CD14-positive monocyte (primary cell): ENCODE measurements around the gene SUPT6H. TPM values are rescaled to one million over a fixed set of nuclear protein-coding genes. Genes with fewer than 3 reads are reported as not detected.

ENCODE experiments used
- DNase-seq, 3 donors: peaks; one replicate each; pipeline ENCODE4 v3.0.0-alpha.2; 2011 to 2022
- H2AFZ ChIP-seq: 2 replicates; pipeline ENCODE4 v1.6.0; 2012; ENCODE audit warnings: mild to moderate bottlenecking, low read depth, low read length, inconsistent platforms; ENCODE audit not compliant: insufficient read depth, poor library complexity, severe bottlenecking
- H3K27ac ChIP-seq, 2 donors: 1 replicate in 1 of 2; 2 replicates in 1 of 2; pipeline ENCODE4 v1.5.1; 2012 to 2013; ENCODE audit warnings: low read length in 2 of 2, control low read depth in 1 of 2, inconsistent platforms in 1 of 2, low read depth in 1 of 2, mild to moderate bottlenecking in 1 of 2
- H3K27me3 ChIP-seq, 2 donors: one replicate each; pipeline versions ENCODE4 v1.6.0 to v1.6.1; 2011 to 2013; ENCODE audit warnings: low read length in 2 of 2; ENCODE audit not compliant: control insufficient read depth in 2 of 2, insufficient read depth in 2 of 2
- H3K36me3 ChIP-seq, 2 donors: replicated peaks in 1 of 2; 1 replicate in 1 of 2; 2 replicates in 1 of 2; pipeline versions ENCODE4 v1.5.1 to v1.6.1; 2012 to 2013; ENCODE audit warnings: low read length in 2 of 2, control low read depth in 1 of 2, inconsistent platforms in 1 of 2, mild to moderate bottlenecking in 1 of 2; ENCODE audit not compliant: insufficient read depth in 2 of 2, control insufficient read depth in 1 of 2
- H3K4me1 ChIP-seq, 2 donors: 1 replicate in 1 of 2; 2 replicates in 1 of 2; pipeline versions ENCODE4 v1.5.1 to v1.6.1; 2012 to 2013; ENCODE audit warnings: low read length in 2 of 2, control low read depth in 1 of 2, inconsistent platforms in 1 of 2, mild to moderate bottlenecking in 1 of 2, moderate library complexity in 1 of 2; ENCODE audit not compliant: insufficient read depth in 2 of 2, control insufficient read depth in 1 of 2
- H3K4me2 ChIP-seq: replicated peaks from 2 replicates; pipeline ENCODE3; 2012; ENCODE audit warnings: low read length, moderate library complexity, mild to moderate bottlenecking; ENCODE audit not compliant: poor library complexity, severe bottlenecking; ENCODE audit errors: extremely low read depth
- H3K4me3 ChIP-seq, 3 experiments: fragments of 200-600 bp in 1 of 3; sonication (generic) in 1 of 3; replicated peaks in 1 of 3; 1 replicate in 2 of 3; 2 replicates in 1 of 3; pipeline ENCODE4 v1.5.1; 2011 to 2013; ENCODE audit warnings: low read length in 3 of 3, mild to moderate bottlenecking in 3 of 3, control low read depth in 2 of 3, low read depth in 2 of 3, inconsistent platforms in 1 of 3, moderate library complexity in 1 of 3
- H3K79me2 ChIP-seq: 2 replicates; pipeline ENCODE4 v1.6.0; 2012; ENCODE audit warnings: mild to moderate bottlenecking, control low read depth, inconsistent platforms, low read length, moderate library complexity; ENCODE audit not compliant: insufficient read depth
- H3K9ac ChIP-seq: 2 replicates; pipeline ENCODE4 v1.6.0; 2017; ENCODE audit warnings: low read length, mild to moderate bottlenecking; ENCODE audit not compliant: insufficient read depth, poor library complexity, severe bottlenecking
- H3K9me3 ChIP-seq, 2 donors: replicated peaks in 1 of 2; 1 replicate in 1 of 2; 2 replicates in 1 of 2; pipeline versions ENCODE4 v1.5.1 to v1.6.1; 2012 to 2013; ENCODE audit warnings: low read length in 2 of 2, control low read depth in 1 of 2; ENCODE audit not compliant: control insufficient read depth in 1 of 2, insufficient read depth in 1 of 2
- H4K20me1 ChIP-seq: 2 replicates; pipeline ENCODE4 v1.6.0; 2012; ENCODE audit warnings: mild to moderate bottlenecking, low read length, control low read depth, moderate library complexity; ENCODE audit not compliant: insufficient read depth
- H3K27ac Mint-ChIP-seq, 7 donors: one replicate each; pipeline ENCODE4 v1.8.0; 2020; ENCODE audit warnings: mild to moderate bottlenecking in 7 of 7, mixed read lengths in 7 of 7, moderate library complexity in 6 of 7, inconsistent platforms in 2 of 7
- H3K27me3 Mint-ChIP-seq, 3 donors: one replicate each; pipeline ENCODE4 v1.8.0; 2021 to 2022; ENCODE audit warnings: low read depth in 3 of 3, mild to moderate bottlenecking in 3 of 3, mixed read lengths in 3 of 3, moderate library complexity in 3 of 3, inconsistent platforms in 1 of 3
- H3K36me3 Mint-ChIP-seq, 2 donors: one replicate each; pipeline ENCODE4 v1.8.0; 2020; ENCODE audit warnings: mixed read lengths in 2 of 2, inconsistent platforms in 1 of 2, mild to moderate bottlenecking in 1 of 2
- H3K4me1 Mint-ChIP-seq: one replicate; pipeline ENCODE4 v1.8.0; 2020; ENCODE audit warnings: mild to moderate bottlenecking, mixed read lengths
- H3K4me3 Mint-ChIP-seq, 2 donors: one replicate each; pipeline ENCODE4 v1.8.0; 2020; ENCODE audit warnings: mild to moderate bottlenecking in 2 of 2, mixed read lengths in 2 of 2, moderate library complexity in 1 of 2
- H3K9me3 Mint-ChIP-seq, 7 donors: one replicate each; pipeline ENCODE4 v1.8.0; 2020 to 2022; ENCODE audit warnings: mixed read lengths in 7 of 7, mild to moderate bottlenecking in 6 of 7, moderate library complexity in 6 of 7, inconsistent platforms in 2 of 7
- CTCF ChIP-seq: fragments of 200-600 bp; IDR thresholded peaks from one replicate; pipeline ENCODE4 v1.8.0; 2022; ENCODE audit warnings: antibody characterized with exemption, mild to moderate bottlenecking
- WGBS: methylation state at CpG from one replicate; pipeline ENCODE4 v1.1.5; 2013; ENCODE audit warnings: missing lambda C conversion rate; ENCODE audit not compliant: insufficient coverage; 5-methylcytosine and 5-hydroxymethylcytosine counted together
- intact Hi-C, 2 donors: fragments of 100-400 bp; cut with micrococcal nuclease; formaldehyde crosslinking; loops; one replicate each; pipeline versions ENCODE4 v1.15.0 to v1.15.1; 2023
- polyA plus RNA-seq, 3 donors: library from polyadenylated mRNA; depleted of rRNA in 1 of 3; unstranded in 2 of 3; stranded (reverse) in 1 of 3; fragments of 300-500 nt in 2 of 3; fragments of >200 nt in 1 of 3; fragmentation: Illumina TruSeq in 2 of 3; gene quantifications; 1 replicate in 2 of 3; 2 replicates in 1 of 3; pipeline ENCODE4 v1.2.3, GENCODE V29; 2012 to 2021

Gene SUPT6H
- polyA plus RNA-seq, 3 donors: 3.8 to 33.9 (median 7.8) TPM

GRCh38 chr17:28684963-28685362 lies 23.0 kb downstream of the SUPT6H start:
- Histone ChIP-seq H4K20me1 (no peaks in the 10 kb centered on the region), H3K27me3 (no peaks in the 10 kb centered on the region), H3K36me3 (peaks cover 98 to 99% of the 10 kb centered on the region in 2 donors), H3K9me3 (no peaks in the 10 kb centered on the region), H3K4me1 (no peaks in the 10 kb centered on the region), H3K79me2 (no peaks in the 10 kb centered on the region), H3K4me2 (no peak overlapping the region), H3K4me3 (no peak overlapping the region), H3K27ac (no peak overlapping the region), H2AFZ (no peak overlapping the region), H3K9ac (no peak overlapping the region)
- 83% methylated on average over 3 of the region's 3 CpGs for WGBS
- no peaks in the 10 kb centered on the region for H3K27me3 Mint-ChIP-seq
- peaks cover 90 to 99% of the 10 kb centered on the region in 2 donors for H3K36me3 Mint-ChIP-seq
- no peak for TF ChIP-seq CTCF
- H3K4me3 Mint-ChIP-seq: no peak overlapping the region
- intact Hi-C loops: no loop called here
- DNase-seq: no peak
- H3K9me3 Mint-ChIP-seq: no peaks in the 10 kb centered on the region
- no peak overlapping the region for H3K27ac Mint-ChIP-seq
- no peaks in the 10 kb centered on the region for H3K4me1 Mint-ChIP-seq

DNA sequence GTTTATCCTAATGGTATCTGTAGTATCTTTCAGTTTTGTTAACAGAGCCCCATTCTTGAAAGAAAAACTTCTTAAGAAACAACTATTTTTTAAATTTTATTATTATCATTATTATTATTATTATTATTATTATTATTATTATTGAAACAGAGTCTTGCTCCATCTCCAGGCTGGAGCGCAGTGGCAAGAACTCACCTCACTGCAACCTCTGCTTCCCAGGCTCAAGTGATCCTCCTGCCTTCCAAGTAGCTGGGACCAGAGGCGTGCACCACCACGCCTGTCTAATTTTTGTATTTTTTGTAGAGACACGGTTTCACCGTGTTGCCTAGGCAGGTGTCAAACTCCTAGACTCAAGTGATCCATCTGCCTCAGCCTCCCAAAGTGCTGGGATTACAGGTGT lies 23.4 kb downstream of the SUPT6H start:
- no peaks in the 10 kb centered on the region for H3K4me1 ChIP-seq
- 100% methylated on average over 2 of the region's 5 CpGs for WGBS
- no peak overlapping the region for H3K4me3 ChIP-seq
- peak overlapping the region in 1 of 7 donors; percentile 48 for H3K27ac Mint-ChIP-seq
- DNase-seq: no peak
- H3K4me2 ChIP-seq: no peak overlapping the region
- peaks cover 99% of the 10 kb centered on the region in 2 donors for H3K36me3 ChIP-seq
- no peak overlapping the region for H3K27ac ChIP-seq
- H3K9me3 Mint-ChIP-seq: no peaks in the 10 kb centered on the region
- no peaks in the 10 kb centered on the region for H4K20me1 ChIP-seq
- H3K4me1 Mint-ChIP-seq: no peaks in the 10 kb centered on the region
- no peaks in the 10 kb centered on the region for H3K27me3 Mint-ChIP-seq
- H2AFZ ChIP-seq: no peak overlapping the region
- H3K9me3 ChIP-seq: no peaks in the 10 kb centered on the region
- intact Hi-C loops: no loop called here
- TF ChIP-seq CTCF: no peak
- no peak overlapping the region for H3K4me3 Mint-ChIP-seq
- no peaks in the 10 kb centered on the region for H3K79me2 ChIP-seq
- no peak overlapping the region for H3K9ac ChIP-seq
- no peaks in the 10 kb centered on the region for H3K27me3 ChIP-seq
- H3K36me3 Mint-ChIP-seq: peaks cover 94 to 99% of the 10 kb centered on the region in 2 donors
